ENCODE measurements around the gene ZCCHC14. TPM values are rescaled to one million over a fixed set of nuclear protein-coding genes. Genes with fewer than 3 reads are reported as not detected.

The ZCCHC14 gene
- total and polyA plus RNA-seq, 10 of the 15 experiments (the other 5 are each of a cell fraction or from before 2014, with no cell fraction given), result 0.02 to 0.26 (median 0.05) TPM; not detected in 3

DNA sequence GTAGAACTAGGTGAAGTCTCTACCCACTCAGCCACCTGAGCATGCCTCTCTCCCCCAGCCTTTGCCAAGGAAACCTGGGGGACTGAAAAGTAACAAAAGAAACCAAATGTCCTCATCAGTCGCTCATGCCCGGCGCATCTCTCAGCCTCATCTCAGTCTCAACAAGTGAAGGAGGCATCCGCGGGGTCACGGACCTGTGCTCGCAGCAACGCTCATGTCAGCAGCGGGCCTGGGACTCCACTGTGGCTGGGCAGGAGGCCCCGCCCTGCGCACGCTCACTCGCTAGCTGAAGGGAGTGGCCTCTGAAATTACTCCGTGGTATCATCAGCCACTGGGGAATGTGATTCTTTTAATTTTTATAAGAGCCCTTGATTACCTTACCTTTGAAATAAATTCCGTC is 69.4 kb downstream of the ZCCHC14 start:
- ChIA-PET RAD21 (ENCODE audit: unreplicated experiment) (no interaction called here), CTCF (no interaction called here), SMC1A (ENCODE audit: uncharacterized antibody, unreplicated experiment) (no interaction called here), POLR2A (no interaction called here)
- Histone ChIP-seq H3K9me3 (replicated peaks; ENCODE audit: control insufficient read depth, insufficient read depth, low read length) (no peaks in the 10 kb centered on the region; the same call in 2 of the 3 replicates), H3K9ac (ENCODE audit: control insufficient read depth, insufficient read depth, low read length) (no peak overlapping the region), H3K4me3 (no peak overlapping the region), H3K27ac (ENCODE audit: control insufficient read depth, insufficient read depth) (no peak overlapping the region), H2AFZ (ENCODE audit: control insufficient read depth, low read depth, low read length) (no peak overlapping the region), H3K27me3 (replicated peaks in 1 of 2; ENCODE audit: control insufficient read depth in 2 of 2, insufficient read depth in 2 of 2, low read length in 1 of 2) (no peaks in the 10 kb centered on the region; a peak in 1 of 4 replicates), H3K79me2 (ENCODE audit: control insufficient read depth, insufficient read depth, low read length) (no peaks in the 10 kb centered on the region), H3K4me2 (ENCODE audit: control insufficient read depth, insufficient read depth) (no peak overlapping the region), H4K20me1 (ENCODE audit: control insufficient read depth, insufficient read depth) (no peaks in the 10 kb centered on the region; the same call in 1 of the 2 replicates), H3K36me3 (ENCODE audit: control insufficient read depth in 2 of 2, insufficient read depth in 2 of 2, low read length in 1 of 2) (no peaks in the 10 kb centered on the region), H3K4me1 (ENCODE audit: control insufficient read depth, insufficient read depth, low read length) (no peaks in the 10 kb centered on the region)
- 82% methylated on average over 15 of the region's 15 CpGs for WGBS (ENCODE audit: insufficient coverage, insufficient replicate concordance, low lambda C conversion rate, missing lambda C conversion rate)
- TF ChIP-seq SRF (IDR thresholded peaks at IDR 0.05; ENCODE audit: low read depth in 2 of 2, low read length in 2 of 2), result no peak
- TF ChIP-seq, protein P1, sequence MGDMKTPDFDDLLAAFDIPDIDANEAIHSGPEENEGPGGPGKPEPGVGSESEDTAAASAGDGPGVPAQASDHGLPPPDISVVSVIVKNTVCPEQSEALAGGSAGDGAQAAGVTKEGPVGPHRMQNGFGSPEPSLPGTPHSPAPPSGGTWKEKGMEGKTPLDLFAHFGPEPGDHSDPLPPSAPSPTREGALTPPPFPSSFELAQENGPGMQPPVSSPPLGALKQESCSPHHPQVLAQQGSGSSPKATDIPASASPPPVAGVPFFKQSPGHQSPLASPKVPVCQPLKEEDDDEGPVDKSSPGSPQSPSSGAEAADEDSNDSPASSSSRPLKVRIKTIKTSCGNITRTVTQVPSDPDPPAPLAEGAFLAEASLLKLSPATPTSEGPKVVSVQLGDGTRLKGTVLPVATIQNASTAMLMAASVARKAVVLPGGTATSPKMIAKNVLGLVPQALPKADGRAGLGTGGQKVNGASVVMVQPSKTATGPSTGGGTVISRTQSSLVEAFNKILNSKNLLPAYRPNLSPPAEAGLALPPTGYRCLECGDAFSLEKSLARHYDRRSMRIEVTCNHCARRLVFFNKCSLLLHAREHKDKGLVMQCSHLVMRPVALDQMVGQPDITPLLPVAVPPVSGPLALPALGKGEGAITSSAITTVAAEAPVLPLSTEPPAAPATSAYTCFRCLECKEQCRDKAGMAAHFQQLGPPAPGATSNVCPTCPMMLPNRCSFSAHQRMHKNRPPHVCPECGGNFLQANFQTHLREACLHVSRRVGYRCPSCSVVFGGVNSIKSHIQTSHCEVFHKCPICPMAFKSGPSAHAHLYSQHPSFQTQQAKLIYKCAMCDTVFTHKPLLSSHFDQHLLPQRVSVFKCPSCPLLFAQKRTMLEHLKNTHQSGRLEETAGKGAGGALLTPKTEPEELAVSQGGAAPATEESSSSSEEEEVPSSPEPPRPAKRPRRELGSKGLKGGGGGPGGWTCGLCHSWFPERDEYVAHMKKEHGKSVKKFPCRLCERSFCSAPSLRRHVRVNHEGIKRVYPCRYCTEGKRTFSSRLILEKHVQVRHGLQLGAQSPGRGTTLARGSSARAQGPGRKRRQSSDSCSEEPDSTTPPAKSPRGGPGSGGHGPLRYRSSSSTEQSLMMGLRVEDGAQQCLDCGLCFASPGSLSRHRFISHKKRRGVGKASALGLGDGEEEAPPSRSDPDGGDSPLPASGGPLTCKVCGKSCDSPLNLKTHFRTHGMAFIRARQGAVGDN (IDR thresholded peaks at IDR 0.05), result no peak
- TF ChIP-seq, protein P2, sequence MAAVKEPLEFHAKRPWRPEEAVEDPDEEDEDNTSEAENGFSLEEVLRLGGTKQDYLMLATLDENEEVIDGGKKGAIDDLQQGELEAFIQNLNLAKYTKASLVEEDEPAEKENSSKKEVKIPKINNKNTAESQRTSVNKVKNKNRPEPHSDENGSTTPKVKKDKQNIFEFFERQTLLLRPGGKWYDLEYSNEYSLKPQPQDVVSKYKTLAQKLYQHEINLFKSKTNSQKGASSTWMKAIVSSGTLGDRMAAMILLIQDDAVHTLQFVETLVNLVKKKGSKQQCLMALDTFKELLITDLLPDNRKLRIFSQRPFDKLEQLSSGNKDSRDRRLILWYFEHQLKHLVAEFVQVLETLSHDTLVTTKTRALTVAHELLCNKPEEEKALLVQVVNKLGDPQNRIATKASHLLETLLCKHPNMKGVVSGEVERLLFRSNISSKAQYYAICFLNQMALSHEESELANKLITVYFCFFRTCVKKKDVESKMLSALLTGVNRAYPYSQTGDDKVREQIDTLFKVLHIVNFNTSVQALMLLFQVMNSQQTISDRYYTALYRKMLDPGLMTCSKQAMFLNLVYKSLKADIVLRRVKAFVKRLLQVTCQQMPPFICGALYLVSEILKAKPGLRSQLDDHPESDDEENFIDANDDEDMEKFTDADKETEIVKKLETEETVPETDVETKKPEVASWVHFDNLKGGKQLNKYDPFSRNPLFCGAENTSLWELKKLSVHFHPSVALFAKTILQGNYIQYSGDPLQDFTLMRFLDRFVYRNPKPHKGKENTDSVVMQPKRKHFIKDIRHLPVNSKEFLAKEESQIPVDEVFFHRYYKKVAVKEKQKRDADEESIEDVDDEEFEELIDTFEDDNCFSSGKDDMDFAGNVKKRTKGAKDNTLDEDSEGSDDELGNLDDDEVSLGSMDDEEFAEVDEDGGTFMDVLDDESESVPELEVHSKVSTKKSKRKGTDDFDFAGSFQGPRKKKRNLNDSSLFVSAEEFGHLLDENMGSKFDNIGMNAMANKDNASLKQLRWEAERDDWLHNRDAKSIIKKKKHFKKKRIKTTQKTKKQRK (IDR thresholded peaks at IDR 0.05; ENCODE audit: low read depth, low read length), result no peak
- no peak for TF ChIP-seq ZZZ3 (IDR thresholded peaks at IDR 0.05; ENCODE audit: control insufficient read depth, insufficient read length, low read depth)
- in situ Hi-C loops (cut with MboI) (no loop called here), intact Hi-C loops (cut with micrococcal nuclease; ENCODE audit: unreplicated experiment) (no loop called here)
- no peak for DNase-seq (ENCODE audit: low read depth, low spot score)
- BruUV-seq (replicated peaks), result no TSS peak
- ATAC-seq, result no peak
- no peak for FAIRE-seq
